GM12892 (cell line): ENCODE measurements around the gene MEGF11.

Source experiments
- DNase-seq: peaks from one replicate; pipeline ENCODE4 v3.0.0; 2011; ENCODE audit not compliant: insufficient read length
- FAIRE-seq: peaks from 2 replicates; lab custom pipeline; 2011; peaks lifted over from hg19 to GRCh38; lab: Jason Lieb, UNC
- POLR2A ChIP-seq: IDR thresholded peaks from 2 replicates; pipeline ENCODE4 v1.6.1; 2011; ENCODE audit warnings: low read depth, low read length, control low read depth
- POLR2AphosphoS5 ChIP-seq: IDR thresholded peaks from 2 replicates; pipeline ENCODE4 v1.6.1; 2011; ENCODE audit warnings: low read depth, low read length, control low read depth
- TAF1 ChIP-seq: IDR thresholded peaks from 2 replicates; pipeline ENCODE4 v1.6.1; 2011; ENCODE audit warnings: low read depth, mild to moderate bottlenecking, control low read depth, low read length, borderline replicate concordance

Gene MEGF11

GRCh38 chr15:65970937-65971740 lies 282.4 kb downstream of the MEGF11 start:
- FAIRE-seq, result no peak
- TF ChIP-seq POLR2AphosphoS5, result no peak
- no peak for TF ChIP-seq POLR2A
- TF ChIP-seq TAF1, result no peak

GRCh38 chr15:65969865-65970816 lies 283.4 kb downstream of the MEGF11 start:
- no peak for FAIRE-seq

More at GRCh38 chr15:65970937-65971740, 282.4 kb downstream of the MEGF11 start:
- no peak for DNase-seq

GRCh38 chr15:65968511-65968910 lies 285.0 kb downstream of the MEGF11 start:
- TF ChIP-seq POLR2A (no peak), POLR2AphosphoS5 (no peak), TAF1 (no peak)
- FAIRE-seq, result no peak
- no peak for DNase-seq

More at GRCh38 chr15:65969865-65970816, 283.4 kb downstream of the MEGF11 start:
- TF ChIP-seq POLR2A, result no peak
- TF ChIP-seq POLR2AphosphoS5, result no peak
- no peak for TF ChIP-seq TAF1
- no peak for DNase-seq

- FAIRE-seq (no peak), DNase-seq (no peak)
- TF ChIP-seq POLR2A (no peak), POLR2AphosphoS5 (no peak), TAF1 (no peak)
Measured at GRCh38 chr15:65964792-65965433, 288.6 kb downstream of the MEGF11 start.

GRCh38 chr15:65963911-65964482 lies 289.6 kb downstream of the MEGF11 start:
- TF ChIP-seq TAF1 (no peak), POLR2A (no peak), POLR2AphosphoS5 (no peak)
- FAIRE-seq, result no peak
- no peak for DNase-seq

GRCh38 chr15:65963358-65963757 lies 290.2 kb downstream of the MEGF11 start:
- DNase-seq (no peak), FAIRE-seq (no peak)
- TF ChIP-seq POLR2A (no peak), TAF1 (no peak)

- FAIRE-seq (no peak), DNase-seq (no peak)
- TF ChIP-seq TAF1, result no peak
- TF ChIP-seq POLR2AphosphoS5, result no peak
- no peak for TF ChIP-seq POLR2A
Measured at GRCh38 chr15:65962187-65962586, 291.4 kb downstream of the MEGF11 start.

GRCh38 chr15:65960586-65960985 lies 293.0 kb downstream of the MEGF11 start:
- TF ChIP-seq POLR2AphosphoS5, result no peak
- TF ChIP-seq TAF1, result no peak
- TF ChIP-seq POLR2A, result no peak
- FAIRE-seq (no peak), DNase-seq (no peak)

- FAIRE-seq (no peak), DNase-seq (no peak)
- TF ChIP-seq POLR2A (no peak), TAF1 (no peak), POLR2AphosphoS5 (no peak)
Measured at GRCh38 chr15:65958835-65959234, 294.7 kb downstream of the MEGF11 start.

GRCh38 chr15:65957451-65957850 lies 296.1 kb downstream of the MEGF11 start:
- DNase-seq (no peak), FAIRE-seq (no peak)
- no peak for TF ChIP-seq TAF1
- TF ChIP-seq POLR2A, result no peak
- no peak for TF ChIP-seq POLR2AphosphoS5

- no peak for DNase-seq
- FAIRE-seq, result no peak
- TF ChIP-seq TAF1 (no peak), POLR2AphosphoS5 (no peak), POLR2A (no peak)
Measured at GRCh38 chr15:65956899-65957298, 296.7 kb downstream of the MEGF11 start.

- TF ChIP-seq TAF1 (no peak), POLR2A (no peak), POLR2AphosphoS5 (no peak)
- FAIRE-seq, result no peak
Measured at GRCh38 chr15:65956307-65956706, 297.2 kb downstream of the MEGF11 start.

More at GRCh38 chr15:65956307-65956706, 297.2 kb downstream of the MEGF11 start:
- no peak for DNase-seq
